ENCODE measurements around the gene C14orf180.

C14orf180 gene

GRCh38 chr14:104554088-104554607 is 25.4 kb upstream of the C14orf180 start:
- no peak for DNase-seq (ENCODE audit: low spot score)
- in situ Hi-C loops (cut with MboI; ENCODE audit: low pct_unique_long_range_greater_than_20kb, low sequenced_read_pairs, unreplicated experiment) = no loop called here
- no peak for TF ChIP-seq CTCF (IDR thresholded peaks at IDR 0.05; ENCODE audit: extremely low read depth, insufficient read depth, missing control alignments)

GRCh38 chr14:104554608-104555429 is 24.7 kb upstream of the C14orf180 start:
- no peak for TF ChIP-seq CTCF (IDR thresholded peaks at IDR 0.05; ENCODE audit: extremely low read depth, insufficient read depth, missing control alignments)
- DNase-seq (ENCODE audit: low spot score) = no peak
- in situ Hi-C loops (cut with MboI; ENCODE audit: low pct_unique_long_range_greater_than_20kb, low sequenced_read_pairs, unreplicated experiment) = no loop called here

GRCh38 chr14:104555430-104556255 is 23.9 kb upstream of the C14orf180 start:
- TF ChIP-seq CTCF (IDR thresholded peaks at IDR 0.05; ENCODE audit: extremely low read depth, insufficient read depth, missing control alignments) = no peak
- no peak for DNase-seq (ENCODE audit: low spot score)
- in situ Hi-C loops (cut with MboI; ENCODE audit: low pct_unique_long_range_greater_than_20kb, low sequenced_read_pairs, unreplicated experiment) = no loop called here

GRCh38 chr14:104556256-104557021 is 23.1 kb upstream of the C14orf180 start:
- in situ Hi-C loops (cut with MboI; ENCODE audit: low pct_unique_long_range_greater_than_20kb, low sequenced_read_pairs, unreplicated experiment) = no loop called here
- DNase-seq (ENCODE audit: low spot score) = no peak
- no peak for TF ChIP-seq CTCF (IDR thresholded peaks at IDR 0.05; ENCODE audit: extremely low read depth, insufficient read depth, missing control alignments)

- in situ Hi-C loops (cut with MboI; ENCODE audit: low pct_unique_long_range_greater_than_20kb, low sequenced_read_pairs, unreplicated experiment) = no loop called here
- TF ChIP-seq CTCF (IDR thresholded peaks at IDR 0.05; ENCODE audit: extremely low read depth, insufficient read depth, missing control alignments) = no peak
- no peak for DNase-seq (ENCODE audit: low spot score)
These were observed 22.5 kb upstream of the C14orf180 start for GRCh38 chr14:104557086-104557485.

DNA sequence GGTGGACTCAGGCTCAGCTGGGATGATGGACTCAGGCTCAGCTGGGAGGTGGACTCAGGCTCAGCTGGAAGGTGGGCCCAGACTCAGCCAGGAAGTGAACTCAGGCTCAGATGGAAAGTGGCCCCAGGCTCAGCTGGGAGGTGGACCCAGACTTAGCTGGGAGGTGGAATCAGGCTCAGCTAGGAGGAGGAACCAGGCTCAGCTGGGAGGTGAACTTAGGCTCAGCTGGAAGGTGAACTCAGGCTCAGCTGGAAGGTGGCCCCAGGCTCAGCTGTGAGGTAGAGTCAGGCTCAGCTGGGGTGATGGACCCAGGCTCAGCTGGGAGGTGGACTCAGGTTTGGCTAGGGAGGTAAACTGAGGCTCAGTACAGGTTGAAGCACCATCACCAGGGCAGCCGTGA is 21.8 kb upstream of the C14orf180 start:
- no peak for DNase-seq (ENCODE audit: low spot score)
- in situ Hi-C loops (cut with MboI; ENCODE audit: low pct_unique_long_range_greater_than_20kb, low sequenced_read_pairs, unreplicated experiment) = no loop called here
- no peak for TF ChIP-seq CTCF (IDR thresholded peaks at IDR 0.05; ENCODE audit: extremely low read depth, insufficient read depth, missing control alignments)
